ENCODE measurements around the gene PKHD1.
"Not testable (repeated sequence)": the region's sequence is repeated elsewhere in the genome, so short reads cannot be mapped to it uniquely, and the experiment has no call there.

PKHD1 gene

DNA sequence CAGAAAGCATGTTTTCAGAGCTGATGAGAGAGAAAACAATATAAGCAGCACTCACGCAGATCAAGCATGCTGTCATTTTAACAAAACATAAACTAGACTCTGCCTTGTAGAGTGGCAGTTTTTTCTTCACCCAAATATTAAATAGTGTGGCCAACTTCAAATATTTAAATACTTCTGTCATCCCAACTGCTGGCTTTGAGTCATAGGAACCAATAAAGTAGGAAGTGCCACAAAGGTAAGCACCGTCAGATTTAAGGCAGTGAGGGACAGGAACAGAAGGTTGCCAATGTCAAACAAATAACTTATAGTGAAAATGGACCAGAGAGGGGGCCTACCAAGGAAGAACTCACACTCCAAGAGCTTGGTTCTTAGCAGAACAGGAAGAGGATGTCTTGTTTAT lies 222.2 kb downstream of the PKHD1 start:
- no peak for DNase-seq (ENCODE audit: low read depth, low spot score)

DNA sequence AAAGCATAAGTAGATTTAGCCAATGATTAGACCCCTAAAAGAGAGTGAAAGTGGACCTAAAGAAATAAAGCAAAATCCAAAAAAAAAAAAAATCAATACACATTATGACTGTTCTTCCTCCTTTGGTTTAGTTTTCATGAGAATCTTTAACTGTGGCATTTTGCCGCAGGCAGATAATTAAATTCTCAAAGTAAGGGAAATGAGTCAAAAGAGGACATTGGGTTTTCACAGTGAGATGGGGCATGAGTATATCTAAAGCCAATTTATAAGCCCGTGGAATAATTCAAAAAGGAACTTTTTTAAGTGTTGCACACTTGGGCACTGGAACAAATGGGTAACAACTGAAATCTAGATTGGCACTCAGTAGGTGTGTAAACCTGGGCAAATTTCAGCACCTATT lies 230.3 kb downstream of the PKHD1 start:
- DNase-seq (ENCODE audit: low read depth, low spot score) = no peak

DNA sequence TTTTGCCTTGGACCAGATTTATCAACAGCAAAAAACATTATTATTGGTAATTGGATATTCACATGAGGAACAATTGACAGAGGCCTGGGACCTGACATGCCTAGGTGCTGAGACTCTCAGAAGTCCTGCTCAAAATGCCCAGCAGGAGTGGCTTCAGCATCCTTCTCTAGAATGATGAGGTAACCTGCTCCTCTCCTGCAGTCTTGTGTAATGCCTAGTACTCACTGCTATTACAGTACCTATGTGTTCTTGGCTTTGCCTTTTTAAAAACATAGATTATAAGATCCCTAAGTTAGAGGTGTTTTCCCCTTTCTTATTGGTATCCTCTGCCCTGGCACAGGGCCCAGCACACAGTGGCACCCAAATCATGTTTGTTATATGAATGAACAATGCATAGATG lies 230.9 kb downstream of the PKHD1 start:
- DNase-seq (ENCODE audit: low read depth, low spot score) = no peak

DNA sequence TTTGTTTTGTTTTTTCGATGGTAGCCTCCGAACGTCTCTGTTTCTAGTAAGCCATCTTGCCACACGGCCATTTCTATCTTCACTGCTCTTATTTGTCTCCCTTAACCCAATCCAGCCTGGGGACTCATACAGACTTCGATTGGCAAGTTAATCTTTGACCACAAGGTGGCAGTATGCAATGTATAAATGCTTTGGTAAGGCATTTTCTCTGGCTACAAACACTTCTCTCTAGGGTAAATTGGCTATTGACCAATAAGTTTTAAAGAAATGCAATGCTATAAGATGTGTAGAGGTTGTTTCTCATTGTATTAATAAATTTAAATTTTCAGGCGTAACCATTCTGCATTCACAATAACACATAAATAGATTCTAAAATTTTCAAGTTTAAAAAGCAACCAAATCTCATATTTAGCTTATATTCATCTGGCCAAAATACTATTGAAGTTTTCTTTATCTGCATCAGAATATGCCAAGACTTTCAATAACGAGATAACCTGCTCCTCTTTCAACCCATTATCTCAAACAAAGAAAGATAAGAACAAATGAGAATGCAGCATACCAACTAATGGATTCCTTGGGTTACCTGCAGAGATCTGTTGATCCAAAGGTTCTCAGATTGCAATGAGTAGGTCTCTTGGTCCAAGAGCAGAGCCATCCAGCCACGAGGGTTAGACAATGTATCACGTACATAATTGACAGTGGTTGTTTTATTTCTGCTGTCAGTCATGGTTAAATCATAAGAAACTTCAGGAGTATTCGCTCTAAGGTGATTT lies 231.9 kb downstream of the PKHD1 start:
- DNase-seq (ENCODE audit: low read depth, low spot score) = no peak

DNA sequence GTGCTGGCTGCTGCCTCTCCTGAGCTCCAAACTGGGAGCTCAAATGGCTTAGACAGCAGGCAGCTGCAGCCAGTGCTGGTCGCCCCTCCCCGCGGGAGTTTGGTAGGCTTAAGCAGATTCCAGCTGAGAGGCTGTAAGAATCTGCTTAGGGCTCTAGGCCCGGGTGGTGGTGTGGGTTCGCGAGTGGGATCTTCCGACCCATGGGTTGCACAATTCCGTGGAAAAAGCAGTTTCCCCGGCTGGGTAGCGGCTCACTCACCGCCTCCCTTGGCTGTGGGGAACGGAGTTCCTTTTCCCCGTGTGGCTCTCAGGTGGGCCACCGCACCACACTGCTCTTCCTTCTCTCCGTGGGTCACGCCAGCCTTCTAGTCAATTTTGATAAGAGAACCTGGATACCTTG lies 232.5 kb downstream of the PKHD1 start:
- DNase-seq (ENCODE audit: low read depth, low spot score) = no peak

DNA sequence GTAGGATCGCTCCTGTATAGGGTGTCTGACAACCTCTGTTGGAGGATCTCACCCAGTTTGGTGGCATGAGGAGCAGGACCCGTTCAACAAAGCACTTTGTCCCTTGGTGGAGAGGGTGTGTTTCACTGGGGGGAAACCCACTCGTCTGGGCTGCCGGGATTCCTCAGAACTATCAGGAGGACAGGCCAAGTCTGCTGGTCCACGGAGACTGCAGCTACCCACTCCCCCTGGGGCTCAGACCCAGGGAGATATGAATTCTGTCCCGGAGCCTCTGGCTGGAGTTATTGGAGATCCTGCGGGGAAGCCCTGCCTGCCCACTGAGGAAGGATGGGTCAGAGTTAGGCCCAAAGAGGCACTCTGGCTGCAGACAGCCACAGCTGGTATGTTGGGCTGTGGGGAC lies 233.1 kb downstream of the PKHD1 start:
- no peak for DNase-seq (ENCODE audit: low read depth, low spot score)

DNA sequence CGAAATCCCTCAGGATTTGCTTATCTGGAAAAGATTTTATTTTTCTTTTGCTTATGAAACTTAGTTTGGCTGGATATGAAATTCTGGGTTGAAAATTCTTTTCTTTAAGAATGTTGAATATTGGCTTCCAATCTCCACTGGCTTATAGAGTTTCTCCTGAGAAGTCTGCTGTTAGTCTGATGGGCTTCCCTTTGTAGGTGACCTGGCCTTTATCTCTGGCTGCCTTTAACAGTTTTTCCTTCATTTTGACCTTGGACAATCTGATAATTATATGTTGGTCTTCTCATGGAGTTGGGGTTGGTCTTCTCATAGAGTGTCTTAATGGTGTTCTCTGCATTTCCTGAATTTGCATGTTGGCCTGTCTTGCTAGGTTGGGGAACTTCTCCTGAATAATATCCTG lies 234.3 kb downstream of the PKHD1 start:
- DNase-seq (ENCODE audit: low read depth, low spot score) = not testable (repeated sequence)

DNA sequence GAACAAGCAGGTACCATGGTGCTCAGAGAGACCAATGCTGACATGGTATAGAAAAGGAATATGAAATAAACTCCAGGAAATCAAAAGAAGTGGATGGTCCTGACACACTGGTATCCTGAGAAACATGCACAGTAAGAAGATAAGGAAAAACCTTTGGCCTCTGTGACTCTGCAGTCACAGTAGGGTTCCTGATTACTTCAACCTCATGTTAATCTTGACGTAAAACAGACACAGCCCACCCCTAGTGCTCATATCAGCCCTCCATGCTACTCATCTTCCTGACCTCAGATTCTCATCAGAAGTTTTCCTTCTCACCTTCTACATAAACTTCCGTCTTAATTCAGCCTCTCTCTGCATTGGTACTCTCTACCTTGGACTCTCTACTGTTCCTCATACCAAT lies 240.9 kb downstream of the PKHD1 start:
- no peak for DNase-seq (ENCODE audit: low read depth, low spot score)

DNA sequence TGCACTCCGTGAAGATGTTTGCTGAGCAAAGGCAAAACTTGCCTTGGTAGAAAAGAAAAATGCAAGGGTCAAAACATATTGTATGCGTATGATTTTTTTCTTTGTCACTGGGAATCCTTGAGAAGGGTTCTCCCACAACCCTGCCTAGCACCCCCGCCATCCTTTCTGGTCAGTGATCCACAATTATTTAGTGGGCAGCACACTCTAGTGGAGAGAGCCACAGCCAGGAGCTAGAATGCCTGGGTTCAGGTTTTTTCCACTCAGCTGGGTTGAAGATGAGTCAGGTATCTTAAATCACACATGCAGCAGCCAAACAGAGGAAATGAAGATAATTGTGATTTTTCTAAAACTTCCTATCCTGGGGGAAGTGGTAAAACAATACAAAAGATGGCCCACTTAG lies 243.1 kb downstream of the PKHD1 start:
- no peak for DNase-seq (ENCODE audit: low read depth, low spot score)

DNA sequence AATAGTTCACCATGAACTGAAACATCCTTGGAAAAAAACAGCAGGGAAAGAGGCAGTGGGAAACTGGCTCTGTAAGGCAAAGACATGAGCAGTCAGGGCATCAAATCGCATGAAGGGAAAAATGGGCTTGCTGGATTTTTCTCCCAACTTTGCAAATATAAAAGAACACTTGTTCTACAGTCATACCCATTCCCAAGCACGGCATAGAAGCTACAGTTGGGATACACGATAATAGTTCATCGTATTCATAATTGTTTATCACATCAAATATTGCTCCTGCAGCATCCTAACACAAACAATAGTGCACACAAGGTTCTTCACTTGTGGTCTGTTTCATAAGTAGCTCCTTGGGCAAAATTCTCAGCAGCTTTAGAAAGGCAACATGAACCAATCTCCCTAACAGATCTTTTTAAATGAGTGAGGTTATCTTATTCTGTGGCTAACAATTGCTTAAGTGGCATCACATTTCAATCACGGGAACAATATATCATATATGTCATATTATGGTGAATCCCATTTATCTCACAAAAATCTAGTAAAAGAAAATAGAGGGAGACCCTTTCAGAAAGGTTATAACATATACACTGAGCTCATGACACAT lies 243.9 kb downstream of the PKHD1 start:
- no peak for DNase-seq (ENCODE audit: low read depth, low spot score)

DNA sequence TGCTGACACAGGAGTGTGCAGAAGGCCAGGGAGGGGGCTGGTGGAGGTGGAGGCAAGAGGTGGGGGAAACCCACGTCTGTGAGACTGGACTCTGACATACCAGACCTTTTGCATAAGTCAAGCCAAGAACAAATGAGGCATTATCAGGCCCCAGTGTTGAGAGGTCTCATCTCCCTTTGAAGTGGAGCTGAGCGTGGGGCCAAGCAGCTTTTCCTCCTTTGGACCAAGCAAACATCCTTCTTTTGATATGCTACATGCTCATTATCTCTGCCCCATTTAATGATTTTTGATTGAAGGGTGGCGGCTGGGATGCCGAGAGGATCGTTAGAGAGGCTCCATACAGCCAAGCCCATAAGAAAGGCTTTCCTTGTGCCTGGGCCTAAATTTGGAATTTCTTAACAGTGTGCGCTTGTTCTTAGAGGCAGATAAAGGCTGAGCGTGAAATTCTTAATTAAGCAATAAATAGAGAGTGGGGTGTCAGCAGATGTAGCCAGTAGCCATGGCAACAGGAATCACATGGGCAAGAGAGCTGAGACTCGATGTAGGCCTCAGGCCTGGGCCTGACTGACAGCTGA lies 244.5 kb downstream of the PKHD1 start:
- DNase-seq (ENCODE audit: low read depth, low spot score) = no peak

DNA sequence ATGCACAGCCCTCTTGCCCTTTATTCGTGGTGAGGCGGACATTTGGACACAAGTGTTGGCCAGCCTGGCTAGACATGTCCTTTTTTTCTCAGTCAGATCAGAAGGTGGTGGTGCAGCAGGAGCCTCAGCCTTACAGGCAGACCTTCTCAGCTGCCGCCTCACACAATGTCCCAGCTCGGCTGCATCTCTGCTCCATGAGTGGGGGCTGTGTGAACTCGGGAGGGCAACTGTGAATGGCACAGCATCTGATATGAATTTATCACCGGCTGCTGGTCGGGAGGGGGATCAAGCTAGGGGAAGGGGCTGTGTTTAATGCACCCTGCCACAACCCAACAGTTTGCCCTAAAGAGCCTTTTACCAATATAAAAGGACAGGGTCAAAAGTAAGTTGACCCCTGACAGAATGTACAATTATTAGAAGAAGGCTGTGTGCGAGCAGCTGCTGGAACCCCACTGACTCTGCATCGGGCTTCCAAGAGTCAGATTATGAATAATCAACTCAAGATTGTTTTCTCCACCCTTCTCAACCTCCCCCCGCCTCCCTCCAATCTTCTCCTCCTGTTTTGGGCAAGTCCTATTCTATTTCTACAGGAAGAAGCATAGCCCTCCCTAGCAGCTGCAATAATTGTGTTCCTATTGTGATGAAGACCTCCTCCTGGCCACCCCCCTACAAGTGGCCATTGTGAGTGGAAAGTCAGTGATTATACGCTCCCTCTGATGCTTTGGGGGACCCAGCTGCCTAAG lies 245.2 kb downstream of the PKHD1 start:
- DNase-seq (ENCODE audit: low read depth, low spot score) = no peak

DNA sequence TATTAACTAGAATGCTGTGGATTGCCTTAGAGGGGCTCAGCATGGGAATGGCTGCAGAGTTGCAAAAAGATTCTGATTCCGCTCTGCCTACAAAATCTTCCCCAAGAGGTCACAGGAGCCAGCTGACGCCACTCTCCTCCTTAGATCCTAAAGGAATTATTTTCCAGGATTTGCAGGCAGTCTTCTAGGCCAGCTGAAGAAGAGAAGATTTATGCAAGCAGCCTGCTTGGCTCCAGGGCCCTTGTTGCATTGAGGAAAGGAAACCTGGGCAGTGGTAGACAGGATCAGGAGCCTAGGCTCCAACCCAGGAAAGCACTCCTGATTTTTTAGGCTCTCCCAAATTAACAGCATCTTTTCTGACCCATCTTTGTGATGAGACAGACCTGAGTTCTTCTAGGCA lies 245.8 kb downstream of the PKHD1 start:
- DNase-seq (ENCODE audit: low read depth, low spot score) = no peak

DNA sequence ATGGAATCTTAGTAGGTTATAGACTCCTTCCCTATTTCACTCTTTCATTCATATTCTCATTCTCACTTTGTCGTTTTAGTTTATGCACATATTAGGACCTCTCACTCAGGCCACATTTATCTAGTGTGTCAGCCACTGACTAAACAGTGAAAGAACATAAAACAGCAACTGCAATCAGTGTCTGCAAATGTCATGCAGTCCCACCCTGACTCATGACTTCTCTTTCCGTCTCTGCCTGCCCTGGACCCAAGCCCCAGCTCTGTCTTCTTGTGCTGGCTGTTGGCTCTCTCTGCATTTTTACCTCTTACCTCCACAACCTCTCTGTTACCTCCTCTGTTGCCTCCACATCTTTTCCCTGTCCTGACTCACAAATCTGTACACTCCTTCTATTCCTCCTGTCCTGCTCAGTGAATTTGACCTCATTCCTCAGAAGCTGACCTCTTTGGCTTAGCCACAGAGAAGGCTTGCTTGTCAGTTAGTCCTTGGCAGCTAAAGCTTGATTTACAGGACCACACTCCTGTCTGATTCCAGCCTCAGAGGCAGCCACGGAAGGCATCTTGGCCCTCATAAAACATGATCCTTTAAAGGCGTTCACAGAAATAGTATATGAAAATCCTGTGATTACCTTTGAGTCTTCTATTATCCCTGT lies 247.6 kb downstream of the PKHD1 start:
- DNase-seq (ENCODE audit: low read depth, low spot score) = no peak

DNA sequence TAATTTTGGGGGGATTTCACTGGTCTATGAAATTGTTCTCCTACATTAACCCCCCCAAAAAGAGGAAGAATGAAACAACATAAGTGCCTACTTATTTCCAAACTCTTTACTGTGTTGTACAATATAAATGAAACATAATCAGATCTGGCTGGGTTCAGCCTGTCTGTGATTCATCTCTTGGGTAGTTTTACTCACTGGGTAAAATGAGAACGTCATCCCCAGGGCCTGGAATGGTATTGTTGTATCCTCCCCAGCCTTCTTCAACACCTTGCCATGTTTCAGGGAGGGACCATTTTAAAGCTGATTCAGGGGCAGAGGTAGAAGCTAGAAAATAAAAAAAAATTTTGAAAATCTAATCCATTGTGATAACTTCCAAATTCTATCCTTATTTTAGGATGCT lies 256.7 kb downstream of the PKHD1 start:
- no peak for DNase-seq (ENCODE audit: low read depth, low spot score)

DNA sequence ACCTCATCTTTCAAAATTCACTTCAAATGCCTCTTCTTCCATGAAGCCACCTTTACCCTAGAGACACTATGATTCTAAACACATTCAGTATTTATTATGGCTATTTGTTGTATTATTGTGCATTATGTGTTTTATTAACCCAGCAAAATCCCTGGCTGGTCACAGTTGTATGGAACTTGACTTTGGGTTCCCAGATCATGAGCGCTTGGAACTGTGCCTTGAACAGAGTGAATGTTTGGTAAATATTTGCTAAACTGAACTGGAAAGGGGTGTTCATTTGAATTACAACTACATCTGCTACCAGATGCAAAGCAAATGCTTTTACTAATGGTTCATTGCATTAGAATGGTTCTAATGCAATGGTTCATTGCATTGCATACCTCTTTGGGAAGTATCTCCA lies 259.8 kb downstream of the PKHD1 start:
- no peak for DNase-seq (ENCODE audit: low read depth, low spot score)

DNA sequence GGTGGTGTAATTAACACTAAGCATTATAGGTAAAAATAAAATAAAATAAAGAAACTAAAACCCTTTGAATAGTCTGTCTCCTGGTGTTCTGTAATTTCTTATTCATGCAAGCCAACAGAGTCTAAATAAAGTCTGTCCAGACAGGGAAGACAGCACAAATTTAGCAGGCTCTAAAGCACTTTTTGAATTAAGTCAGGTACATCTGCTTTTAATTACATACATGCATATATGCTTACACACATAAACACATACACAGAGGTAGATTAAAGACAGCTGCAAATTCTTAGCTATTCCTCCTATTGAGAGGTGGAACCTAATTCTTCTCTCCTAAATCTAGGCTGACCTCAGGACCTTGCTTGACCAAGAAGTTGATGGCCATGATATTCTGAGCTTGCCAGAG lies 262.5 kb downstream of the PKHD1 start:
- no peak for DNase-seq (ENCODE audit: low read depth, low spot score)

DNA sequence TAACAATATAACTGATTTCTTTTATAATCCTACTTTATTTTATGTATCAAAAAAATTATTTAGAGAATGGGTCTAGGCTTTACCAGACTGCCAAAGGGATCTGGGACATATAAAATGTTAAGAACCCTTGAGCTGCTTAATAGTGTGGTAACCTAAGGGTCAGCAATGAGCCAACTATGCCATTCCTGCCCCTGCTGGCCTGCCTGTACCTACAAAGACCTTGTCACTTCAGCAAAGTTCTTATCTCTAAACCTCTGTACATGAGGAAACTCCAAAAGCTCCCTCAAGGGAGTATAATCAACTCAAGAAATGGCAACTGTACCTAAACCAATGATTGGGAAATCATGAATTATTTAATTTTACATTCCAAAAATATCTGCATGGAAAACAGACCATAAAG lies 266.9 kb downstream of the PKHD1 start:
- no peak for DNase-seq (ENCODE audit: low read depth, low spot score)

DNA sequence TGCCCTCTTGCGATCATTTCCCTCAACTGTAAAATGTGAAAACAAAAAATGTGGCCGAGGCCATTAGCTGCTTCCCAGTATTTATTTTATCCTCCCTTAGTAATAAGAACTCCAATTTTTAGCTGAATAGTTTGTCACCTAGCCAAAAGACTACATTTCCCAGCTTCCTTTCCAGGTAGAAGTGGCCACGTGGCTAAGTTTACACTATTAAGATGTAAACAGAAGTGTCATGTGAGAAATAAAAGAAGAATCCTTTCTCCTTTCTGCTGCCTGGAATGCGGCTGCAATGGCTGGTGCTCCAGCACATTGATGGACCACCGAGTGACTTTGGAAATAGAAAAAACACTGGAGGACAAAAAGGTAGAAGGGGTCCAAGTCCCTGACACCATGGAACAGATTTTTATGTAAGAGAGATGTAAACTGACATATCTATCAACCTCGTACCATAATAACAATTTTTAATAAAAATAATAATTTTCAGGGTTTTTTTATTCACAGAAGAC lies 268.8 kb downstream of the PKHD1 start:
- DNase-seq (ENCODE audit: low read depth, low spot score) = no peak

DNA sequence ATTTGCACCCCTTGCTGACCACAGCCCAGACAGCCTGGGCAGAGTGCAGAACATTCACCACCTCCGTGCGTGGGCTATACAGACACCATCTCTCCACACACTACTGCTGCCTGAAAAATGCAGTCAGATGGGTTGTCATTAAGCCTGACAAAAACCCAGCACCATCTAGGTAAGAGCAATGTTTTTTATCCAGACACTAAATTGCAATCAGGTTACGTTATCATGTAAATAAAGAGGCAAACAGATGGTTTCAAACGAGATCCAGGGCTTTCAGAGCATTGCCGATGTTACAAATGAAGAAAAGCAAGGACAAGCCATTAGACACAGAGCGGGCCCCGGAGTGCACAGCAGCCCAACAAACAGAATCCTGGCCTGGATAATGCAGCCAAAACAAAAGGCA lies 269.6 kb downstream of the PKHD1 start:
- DNase-seq (ENCODE audit: low read depth, low spot score) = no peak

DNA sequence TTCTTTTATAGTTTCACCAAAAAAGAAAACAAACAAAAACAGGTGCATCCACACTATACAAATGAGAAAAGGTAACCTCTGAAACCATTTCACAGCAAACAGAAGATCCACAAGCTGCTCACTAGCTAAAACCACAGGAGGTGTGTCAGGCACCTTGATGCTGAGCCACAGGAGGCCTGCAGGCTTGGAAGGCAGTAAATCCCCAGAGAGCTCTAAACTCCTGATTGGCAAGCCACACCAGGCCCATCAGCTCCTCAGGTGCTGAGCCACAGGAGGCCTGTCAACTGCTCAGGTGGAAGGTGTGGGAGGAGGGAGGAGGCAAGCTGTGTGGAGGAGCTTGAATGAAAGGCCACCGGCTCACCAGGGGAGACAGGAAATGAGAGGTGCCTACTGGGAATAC lies 273.0 kb downstream of the PKHD1 start:
- no peak for DNase-seq (ENCODE audit: low read depth, low spot score)

DNA sequence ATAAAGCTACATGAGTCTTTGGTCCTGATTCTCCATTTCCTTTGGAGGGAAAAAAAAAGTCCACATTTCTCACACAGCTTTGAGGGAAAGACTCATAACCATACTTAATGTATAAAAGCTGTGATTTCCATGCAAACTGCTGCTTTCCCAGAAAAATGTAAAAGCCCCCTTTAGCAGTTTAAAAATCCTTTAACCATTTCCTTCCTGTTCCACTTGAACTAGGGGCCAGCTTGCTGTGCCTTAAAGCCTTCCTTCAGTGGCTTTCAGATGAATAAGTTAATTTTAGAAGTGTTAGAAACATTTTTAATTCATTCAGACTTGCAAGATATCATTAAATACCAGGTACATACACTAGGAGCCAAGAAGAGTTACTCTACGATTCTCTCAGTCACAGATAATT lies 273.5 kb downstream of the PKHD1 start:
- no peak for DNase-seq (ENCODE audit: low read depth, low spot score)

All from brain pericyte (primary cell).